Measurements from ENCODE around the gene KSR2.

GRCh38 chr12:117506333-117506732, 462.5 kb downstream of the KSR2 start:
- TF ChIP-seq CTCF (IDR thresholded peaks at IDR 0.05) (no peak), POLR2A (IDR thresholded peaks at IDR 0.05) (no peak)
